NCI-H2227 (cell line): Measurements from ENCODE around the gene LCT.

Source experiments
- DNase-seq: peaks from one replicate; lab custom pipeline; 2025; ENCODE audit not compliant: unreplicated experiment; lab: John Stamatoyannopoulos, UW

LCT gene

DNA sequence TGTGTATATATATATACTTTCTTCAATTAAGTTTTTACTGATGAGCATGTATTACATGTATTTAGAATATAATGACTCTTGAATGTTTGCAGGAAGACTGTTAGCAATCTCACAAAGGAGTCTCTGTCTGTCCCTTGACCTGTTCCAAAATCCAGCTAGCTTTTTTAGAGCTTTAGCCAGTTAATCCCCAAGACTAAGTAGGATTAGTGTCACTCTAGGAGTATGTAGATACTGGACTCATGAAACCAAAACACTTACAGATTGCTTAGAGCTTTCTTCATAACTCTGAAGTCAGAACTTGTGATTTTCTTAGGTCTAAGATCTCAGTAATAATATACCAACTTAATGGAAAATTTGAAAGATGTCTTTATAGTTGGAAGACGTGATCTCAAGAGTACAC, 93.1 kb downstream of the LCT start:
- no peak for DNase-seq

DNA sequence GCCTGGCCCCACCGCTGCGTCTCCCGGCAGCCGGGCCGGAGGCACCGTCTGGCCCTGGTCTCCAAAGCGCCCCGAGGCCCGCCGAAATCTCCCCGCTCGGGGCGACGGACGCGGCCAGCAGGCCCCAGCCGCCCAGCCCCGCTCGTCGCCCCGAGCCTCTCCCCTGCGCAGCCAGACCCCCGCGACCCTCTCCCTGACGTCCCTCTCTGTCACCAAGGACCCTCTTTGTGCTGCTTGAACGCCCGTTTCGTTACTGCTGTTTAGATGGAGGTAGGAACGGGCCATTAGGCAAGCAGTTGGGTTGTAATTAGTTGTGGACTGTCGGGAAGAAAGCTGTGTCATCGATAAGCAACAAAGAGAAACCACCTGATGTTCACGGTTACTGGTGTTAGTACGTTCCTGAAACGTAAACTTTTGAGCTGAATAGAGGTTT, 94.6 kb downstream of the LCT start:
- DNase-seq: peak; percentile 74

DNA sequence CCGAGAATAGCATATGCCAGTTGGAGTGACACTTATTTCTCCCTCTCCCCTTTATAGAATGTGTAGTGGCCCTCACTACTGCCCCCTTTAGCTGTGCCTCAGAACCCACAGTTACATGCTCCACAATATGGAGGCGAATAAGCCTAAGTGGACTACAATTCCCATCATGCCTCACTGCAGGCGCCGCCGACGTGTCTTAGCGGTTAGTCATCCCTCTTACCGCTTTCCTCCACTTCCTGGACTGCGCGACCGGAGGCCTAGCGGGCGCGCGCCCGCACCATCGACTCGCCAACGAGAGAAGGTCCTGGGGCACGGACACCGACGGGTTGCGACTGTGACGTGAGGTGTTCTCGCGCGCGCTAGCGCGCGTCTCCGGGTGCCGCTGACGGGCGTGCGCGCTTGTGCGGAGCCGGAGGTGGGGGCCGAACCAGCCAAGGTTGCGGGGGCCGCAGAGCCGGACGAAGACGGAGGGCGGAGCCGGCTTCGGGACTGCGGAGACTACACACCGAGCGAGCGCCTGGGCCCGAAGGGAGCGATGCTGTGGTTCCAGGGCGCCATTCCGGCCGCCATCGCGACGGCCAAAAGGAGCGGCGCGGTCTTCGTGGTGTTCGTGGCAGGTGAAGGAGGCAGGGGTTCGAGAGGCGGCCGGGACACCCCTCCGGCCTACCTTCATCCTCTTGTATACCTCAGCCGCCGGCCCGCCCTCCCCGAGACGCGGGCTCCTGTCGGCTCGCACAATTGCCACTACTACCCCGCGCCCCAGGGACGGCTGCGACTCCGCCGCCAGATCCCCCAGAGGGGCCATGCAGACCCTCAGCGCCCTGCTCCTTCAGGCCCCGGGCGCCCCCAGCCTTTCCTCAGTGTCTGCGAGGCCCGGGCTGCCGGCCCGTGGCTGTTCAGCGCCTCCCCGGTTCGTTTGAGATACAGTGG, 95.3 kb downstream of the LCT start, which contains the start of gene UBXN4:
UBXN4 (plus strand) TSS at position 461 of the 930 bp plus-strand sequence; CDS start at position 536, 75 bp downstream.
- peak; percentile 100 for DNase-seq

DNA sequence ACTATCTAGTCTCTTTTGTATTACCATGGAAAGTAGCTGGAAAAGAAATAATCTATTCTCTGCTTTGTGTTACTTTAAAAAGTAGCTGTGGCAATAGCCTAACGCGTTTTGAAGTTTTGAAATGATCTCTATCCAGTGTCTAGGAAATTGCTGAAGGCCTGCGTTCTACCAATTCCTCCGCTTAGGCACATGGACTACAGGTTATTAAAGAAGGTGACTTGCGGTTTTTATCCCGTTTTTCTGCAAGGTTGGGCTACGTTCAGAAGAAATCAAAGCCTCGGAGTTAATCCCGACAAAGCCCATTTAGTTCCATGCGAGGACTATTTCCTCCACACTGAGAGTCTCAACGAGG, 96.0 kb downstream of the LCT start:
- no peak for DNase-seq

DNA sequence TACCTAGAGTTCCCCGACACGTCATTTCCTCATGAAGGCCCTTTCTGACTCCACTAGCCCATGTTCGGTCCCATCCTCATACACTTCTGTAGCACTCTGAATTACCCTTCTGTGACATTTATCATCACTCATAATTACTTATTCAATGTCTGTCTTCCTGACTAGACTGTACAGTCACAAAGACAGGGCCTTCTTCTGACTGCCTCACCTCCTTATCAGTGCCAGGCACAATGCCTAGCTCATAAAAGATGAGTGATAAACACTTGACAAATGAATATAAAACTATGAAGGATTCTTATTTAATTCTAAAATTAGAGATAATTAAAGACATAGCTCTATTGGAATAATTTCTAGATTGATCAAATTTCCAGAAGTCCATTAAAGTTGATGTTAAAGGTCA, 96.8 kb downstream of the LCT start:
- DNase-seq: no peak
